Coronary artery (tissue), 2 donors: ENCODE data around the gene MAP3K10.

ENCODE experiments used
- DNase-seq: peaks from one replicate; pipeline ENCODE4 v3.0.0-alpha.2; 2017; ENCODE audit warnings: low spot score
- H3K27ac ChIP-seq, 2 donors: fragments of 200-600 bp; sonication (generic); one replicate each; pipeline ENCODE4 v1.5.1; 2016 to 2019
- H3K4me3 ChIP-seq: fragments of 200-600 bp; sonication (generic); 2 replicates; pipeline ENCODE4 v1.5.1; 2016; ENCODE audit warnings: mild to moderate bottlenecking, moderate library complexity
- CTCF ChIP-seq: fragments of 200-600 bp; sonication (generic); IDR thresholded peaks from one replicate; pipeline ENCODE4 v1.5.1; 2019; ENCODE audit warnings: antibody characterized with exemption

Gene MAP3K10

GRCh38 chr19:40224342-40225150 is 33.3 kb downstream of the MAP3K10 start:
- TF ChIP-seq CTCF, result no peak
- Histone ChIP-seq H3K4me3 (no peak overlapping the region), H3K27ac (no peak overlapping the region)
- no peak for DNase-seq

- Histone ChIP-seq H3K27ac (no peak overlapping the region), H3K4me3 (peak overlapping the region; percentile 61)
- TF ChIP-seq CTCF, result no peak
- DNase-seq, result no peak
Observed at GRCh38 chr19:40225440-40226305, 34.4 kb downstream of the MAP3K10 start.

- no peak overlapping the region for H3K4me3 ChIP-seq
- H3K27ac ChIP-seq, result no peak overlapping the region
- TF ChIP-seq CTCF, result no peak
- DNase-seq, result no peak
Observed at GRCh38 chr19:40228346-40228745, 37.1 kb downstream of the MAP3K10 start.

DNA sequence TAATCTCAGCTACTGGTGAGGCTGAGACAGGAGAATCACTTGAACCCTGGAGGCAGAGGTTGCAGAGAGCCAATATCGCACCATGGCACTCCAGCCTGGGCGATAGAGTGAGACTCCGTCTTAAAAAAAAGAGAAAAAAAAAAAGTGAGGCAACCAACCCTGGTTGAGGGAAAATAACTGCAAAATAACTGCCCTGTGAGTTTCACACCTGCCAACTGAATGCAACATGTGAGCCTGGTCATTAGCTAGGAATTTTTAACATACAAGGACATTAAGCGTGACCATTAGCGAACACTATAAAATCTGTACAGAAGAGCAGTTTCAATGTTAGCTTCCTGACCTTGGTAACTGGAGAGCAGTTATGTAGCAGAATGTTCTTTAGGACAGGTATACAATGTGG is 37.6 kb downstream of the MAP3K10 start:
- TF ChIP-seq CTCF, result no peak
- no peak for DNase-seq
- Histone ChIP-seq H3K4me3 (no peak overlapping the region), H3K27ac (no peak overlapping the region)

GRCh38 chr19:40229484-40229883 is 38.3 kb downstream of the MAP3K10 start:
- no peak for DNase-seq
- TF ChIP-seq CTCF, result no peak
- no peak overlapping the region for H3K4me3 ChIP-seq
- H3K27ac ChIP-seq, result no peak overlapping the region

- H3K27ac ChIP-seq, result no peak overlapping the region
- no peak overlapping the region for H3K4me3 ChIP-seq
- DNase-seq, result no peak
- no peak for TF ChIP-seq CTCF
Observed at GRCh38 chr19:40229926-40230417, 38.7 kb downstream of the MAP3K10 start.
